ENCODE results near the gene SFSWAP.
"Not testable (repeated sequence)": the region's sequence is repeated elsewhere in the genome, so short reads cannot be mapped to it uniquely, and the experiment has no call there.

SFSWAP gene

DNA sequence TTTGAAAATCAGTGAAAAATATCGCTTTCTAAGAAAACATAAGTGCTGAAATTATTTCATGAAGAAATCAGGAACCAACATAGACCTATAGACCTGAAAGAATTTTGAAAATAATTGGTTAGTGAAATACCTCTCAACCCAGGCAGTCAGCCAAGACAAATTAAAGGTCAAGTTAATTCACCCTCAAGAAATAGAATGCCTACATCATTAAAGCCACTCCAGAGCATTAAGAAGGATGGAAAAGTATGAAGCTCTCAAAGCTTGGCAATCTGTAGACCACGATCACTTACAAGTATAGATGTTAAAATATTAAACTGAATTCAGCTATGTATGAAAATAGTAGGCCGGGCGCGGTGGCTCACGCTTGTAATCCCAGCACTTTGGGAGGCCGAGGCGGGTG, 48.3 kb downstream of the SFSWAP start:
- DNase-seq (ENCODE audit: low spot score): no peak

DNA sequence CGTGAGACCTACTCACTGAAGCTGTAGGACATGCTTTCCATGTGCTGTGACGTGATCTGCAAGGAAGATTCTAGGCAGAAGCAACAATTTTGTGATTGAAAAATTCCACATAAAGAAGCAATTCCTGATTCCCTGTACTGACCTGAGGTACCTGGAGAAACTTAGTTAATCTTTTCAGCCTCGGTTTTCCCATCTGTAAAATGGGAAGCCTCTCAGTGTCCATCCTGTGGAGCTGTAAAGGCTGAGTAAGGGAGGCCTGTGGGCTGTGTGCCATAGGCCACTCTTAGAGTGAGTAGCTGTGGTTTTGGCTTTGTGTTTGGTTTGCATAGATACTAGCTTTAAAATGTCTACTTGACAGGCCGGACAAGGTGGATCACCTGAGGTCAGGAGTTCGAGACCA, 50.7 kb downstream of the SFSWAP start:
- no peak for DNase-seq (ENCODE audit: low spot score)

DNA sequence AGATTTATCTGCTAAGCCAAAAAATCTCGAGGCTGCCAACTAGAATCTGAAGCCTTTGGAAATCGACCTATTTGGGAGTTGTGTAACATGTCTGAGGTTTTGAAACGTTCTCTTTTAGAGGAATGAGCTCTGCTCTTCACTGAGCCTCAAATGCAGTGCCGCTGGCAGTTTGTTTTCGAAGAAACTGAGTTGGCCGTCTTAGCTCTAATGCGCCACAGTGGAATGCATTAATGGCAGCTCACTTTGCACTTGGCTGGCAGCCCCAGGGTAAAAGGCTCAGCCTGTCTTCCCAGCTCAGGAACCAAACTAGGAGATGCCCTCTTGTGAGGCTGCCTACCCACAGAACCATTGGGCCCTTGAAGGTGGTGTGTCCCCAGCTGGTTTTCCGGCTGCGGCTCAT, 53.8 kb downstream of the SFSWAP start:
- no peak for DNase-seq (ENCODE audit: low spot score)

DNA sequence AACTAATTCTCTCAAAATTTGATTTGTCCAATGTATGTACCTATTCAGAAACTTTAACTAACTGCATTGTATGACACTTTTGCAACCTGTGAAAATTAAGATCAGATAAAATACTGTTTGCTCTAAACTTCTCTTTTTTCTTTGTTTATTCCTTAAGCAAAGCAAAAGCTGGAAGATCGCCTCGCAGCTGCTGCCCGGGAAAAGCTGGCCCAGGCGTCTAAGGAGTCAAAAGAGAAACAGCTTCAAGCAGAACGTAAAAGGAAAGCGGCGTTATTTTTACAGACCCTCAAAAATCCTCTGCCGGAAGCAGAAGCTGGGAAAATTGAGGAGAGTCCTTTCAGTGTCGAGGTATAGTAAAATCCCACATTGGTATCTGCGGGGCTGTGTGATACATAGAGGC, 55.1 kb downstream of the SFSWAP start:
- no peak for DNase-seq (ENCODE audit: low spot score)

DNA sequence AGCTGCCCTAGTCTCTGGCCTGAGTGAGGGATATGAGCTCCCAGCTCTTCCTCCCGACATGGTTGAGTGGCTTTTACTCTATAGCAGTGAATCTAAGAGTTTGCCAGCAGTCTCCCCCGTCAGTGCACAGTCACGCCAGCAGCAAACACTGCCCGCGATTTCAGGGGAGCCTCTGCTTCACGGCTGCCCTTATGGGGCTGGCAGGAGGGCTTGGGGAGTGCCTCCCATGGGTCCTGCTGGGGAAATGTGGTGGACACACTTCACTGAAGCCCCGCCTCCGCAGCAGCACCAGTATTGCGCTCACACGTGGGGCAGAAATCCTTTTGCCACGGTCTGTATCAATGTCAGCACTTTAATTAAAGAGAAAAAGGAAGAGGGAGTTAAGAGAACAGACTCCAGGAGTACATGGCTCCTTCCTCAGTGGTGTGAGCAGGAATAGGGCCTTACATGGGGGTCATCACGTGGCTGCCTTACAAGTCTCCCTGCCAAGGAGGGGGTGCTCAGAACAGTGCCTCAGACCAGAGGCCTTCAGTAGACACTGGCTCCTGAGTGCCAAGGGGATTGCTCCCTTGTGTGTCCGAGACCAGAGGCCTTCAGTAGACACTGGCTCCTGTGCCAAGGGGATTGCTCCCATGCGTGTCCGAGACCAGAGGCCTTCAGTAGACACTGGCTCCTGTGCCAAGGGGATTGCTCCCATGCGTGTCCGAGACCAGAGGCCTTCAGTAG, 55.7 kb downstream of the SFSWAP start:
- DNase-seq (ENCODE audit: low spot score): peak; percentile 60

DNA sequence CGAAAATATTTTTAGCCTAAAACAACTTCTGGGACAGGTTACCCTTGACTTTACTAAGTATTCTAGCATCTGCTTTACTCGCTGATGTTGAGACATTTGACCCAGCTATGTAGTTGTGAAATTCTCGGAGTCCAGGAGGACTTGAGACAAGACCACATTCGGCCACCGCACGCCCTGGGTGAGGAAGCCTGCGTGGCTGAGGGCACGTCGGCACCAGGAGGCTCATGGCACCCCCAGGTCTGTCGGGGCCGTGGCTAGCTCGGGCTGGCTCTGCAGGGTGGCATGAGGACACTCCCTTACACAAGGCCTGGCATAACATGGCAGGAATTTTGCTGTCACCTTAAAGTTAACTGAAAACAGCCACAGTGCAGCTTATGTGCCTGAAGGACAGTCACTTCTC, 59.2 kb downstream of the SFSWAP start:
- DNase-seq (ENCODE audit: low spot score): no peak

DNA sequence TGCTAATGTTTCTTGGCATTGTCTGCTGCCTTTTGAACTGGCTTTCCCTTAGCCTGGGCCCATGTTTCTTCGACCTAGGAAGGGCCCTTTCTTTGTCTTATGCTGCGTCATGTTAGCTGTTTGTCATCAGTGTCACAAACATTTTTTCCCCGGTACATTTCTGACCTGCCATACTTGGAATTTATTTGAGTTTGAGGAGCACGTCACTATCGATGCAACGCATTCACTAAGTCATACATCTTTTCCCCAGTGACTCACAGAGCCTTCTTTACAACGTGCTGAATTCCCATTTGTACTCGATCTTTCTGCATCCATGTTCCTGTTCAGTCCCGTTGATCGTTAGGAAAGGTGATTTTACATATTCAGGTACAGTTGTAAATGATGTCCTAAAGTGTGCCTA, 61.1 kb downstream of the SFSWAP start:
- no peak for DNase-seq (ENCODE audit: low spot score)

DNA sequence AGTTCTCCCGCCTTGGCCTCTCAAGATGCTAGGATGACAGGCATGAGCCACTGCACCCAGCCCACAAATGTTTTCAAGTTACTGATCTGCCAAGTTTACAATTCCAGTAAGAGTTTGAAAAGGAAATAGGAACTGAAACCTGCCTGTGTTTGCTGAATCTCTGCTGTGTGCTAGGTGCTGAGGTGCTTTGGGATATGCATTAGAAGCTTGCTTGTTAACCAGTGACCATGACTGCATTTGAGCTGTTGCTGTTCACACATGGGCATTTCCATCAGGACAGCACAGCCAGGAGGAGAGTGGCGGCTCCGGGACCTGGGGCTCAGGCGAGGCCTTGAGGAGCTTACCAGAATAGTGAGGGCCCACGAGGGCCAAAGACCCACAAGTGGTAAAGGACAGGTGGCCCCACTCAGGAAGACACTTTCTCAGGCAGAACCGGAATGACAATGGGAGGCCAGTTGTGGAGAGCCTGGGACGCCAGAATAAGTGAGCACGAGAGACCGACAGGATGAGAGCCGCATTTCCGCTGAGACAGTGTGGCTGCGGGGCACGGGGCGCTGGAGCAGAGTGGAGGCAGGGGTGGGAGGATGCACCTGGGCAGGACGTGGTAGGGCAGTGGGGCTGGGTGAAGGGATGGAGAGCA, 62.8 kb downstream of the SFSWAP start:
- peak; percentile 71 for DNase-seq (ENCODE audit: low spot score)

DNA sequence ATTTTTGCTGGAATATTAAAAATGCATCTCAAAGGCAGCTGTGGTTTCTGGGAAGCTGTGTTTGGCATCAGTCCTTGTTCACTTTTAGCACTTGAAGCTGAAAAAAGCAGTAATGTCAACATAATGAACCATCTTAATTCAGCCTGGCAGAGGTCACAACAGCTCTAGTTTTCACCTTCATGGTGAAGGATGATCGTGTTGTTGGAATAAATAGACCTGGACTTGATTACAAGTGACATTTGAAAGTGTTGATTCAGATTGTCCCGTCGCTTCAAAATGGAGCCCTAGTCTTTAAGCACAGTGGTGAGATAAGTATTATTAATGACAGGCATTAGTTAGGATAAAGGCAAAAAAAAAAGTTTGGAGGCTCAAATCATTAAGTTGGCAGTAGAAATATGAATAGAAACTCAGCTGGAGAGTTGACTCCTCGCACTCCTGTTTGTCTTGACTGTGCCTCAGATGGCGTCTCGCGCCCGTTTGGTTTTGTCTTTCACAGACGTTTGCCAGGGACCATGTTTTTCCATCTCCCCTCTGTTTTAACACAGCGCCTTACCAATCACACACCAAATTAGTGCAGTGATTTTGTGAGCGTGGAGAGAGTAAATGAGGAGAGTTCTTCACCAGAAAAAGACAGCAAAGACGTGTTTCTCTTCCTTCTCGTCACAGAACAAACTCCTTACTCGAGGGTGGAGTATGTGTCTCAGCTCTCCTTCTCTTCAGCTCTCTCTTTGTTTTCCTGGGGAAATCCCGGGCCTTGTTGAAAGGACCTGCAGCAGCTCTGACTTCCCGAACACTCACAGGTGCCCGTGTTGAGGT, 63.9 kb downstream of the SFSWAP start:
- DNase-seq (ENCODE audit: low spot score): no peak

DNA sequence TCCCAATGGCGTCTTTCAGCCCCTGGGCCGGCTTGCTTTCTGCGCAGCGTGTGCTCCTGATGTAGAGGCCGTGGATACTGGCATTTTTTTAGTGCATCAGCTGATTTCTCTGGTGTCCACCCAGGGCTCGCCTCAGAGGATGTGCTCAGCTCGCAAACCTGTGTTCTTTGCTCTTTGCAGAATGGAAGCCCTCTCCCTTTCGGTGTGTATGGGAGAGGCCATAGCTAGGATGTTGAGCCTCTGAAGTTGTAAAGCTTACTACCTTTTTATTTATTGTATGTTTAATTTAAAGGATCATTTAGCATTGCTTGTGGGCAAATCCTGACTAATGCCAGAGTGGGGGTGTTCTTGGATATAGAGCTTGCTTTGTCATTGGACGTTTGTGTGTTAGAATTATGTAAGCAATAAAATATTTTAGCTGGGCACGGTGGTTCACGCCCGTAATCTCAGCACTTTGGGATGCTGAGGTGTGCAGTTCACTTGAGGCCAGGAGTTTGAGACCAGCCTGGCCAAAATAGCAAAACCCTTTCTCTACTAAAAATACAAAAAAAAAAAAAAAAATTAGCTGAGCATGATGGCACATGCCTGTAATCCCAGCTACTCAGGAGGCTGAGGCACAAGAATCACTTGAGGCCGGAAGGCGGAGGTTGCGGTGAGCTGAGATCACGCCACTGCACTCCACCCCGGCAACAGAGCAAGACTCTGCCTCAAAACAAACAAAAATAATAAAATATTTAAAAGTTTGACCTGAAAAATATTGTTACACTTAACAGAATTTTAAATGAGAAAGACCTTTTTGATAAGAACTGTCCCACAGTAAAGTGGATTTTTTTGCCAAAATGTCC, 64.7 kb downstream of the SFSWAP start:
- DNase-seq (ENCODE audit: low spot score): no peak

DNA sequence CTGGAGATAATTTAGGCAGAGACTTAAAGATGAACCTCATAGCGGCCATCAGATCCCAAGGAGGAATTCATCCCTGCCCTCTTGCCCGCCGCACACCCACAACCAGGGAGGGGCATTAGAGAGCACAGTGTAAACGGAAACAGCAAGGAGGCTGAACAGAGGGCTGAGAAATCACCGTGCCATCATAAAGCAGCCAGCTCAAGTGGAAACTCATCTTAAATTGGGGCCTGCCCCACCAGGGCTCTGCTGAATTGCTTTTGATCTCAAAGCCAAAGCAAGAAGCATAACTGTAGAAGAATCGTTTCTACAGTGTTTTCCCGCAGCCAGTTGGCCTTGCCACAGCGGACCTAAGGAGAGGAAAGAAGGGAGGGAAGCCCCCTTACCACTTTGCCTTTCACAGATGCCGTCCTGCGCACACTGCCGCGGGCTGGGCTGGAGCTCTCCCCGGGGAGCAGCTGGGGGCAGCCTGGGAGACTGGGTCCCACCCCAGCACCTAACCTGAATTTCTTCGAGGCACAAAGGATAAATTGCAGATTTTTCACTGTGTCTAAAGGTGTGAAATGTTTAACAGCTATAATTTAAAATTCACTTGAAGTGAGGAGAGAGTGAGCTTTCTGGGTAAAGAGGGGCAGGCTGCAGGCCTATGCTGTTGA, 65.5 kb downstream of the SFSWAP start:
- peak; percentile 42 for DNase-seq (ENCODE audit: low spot score)

DNA sequence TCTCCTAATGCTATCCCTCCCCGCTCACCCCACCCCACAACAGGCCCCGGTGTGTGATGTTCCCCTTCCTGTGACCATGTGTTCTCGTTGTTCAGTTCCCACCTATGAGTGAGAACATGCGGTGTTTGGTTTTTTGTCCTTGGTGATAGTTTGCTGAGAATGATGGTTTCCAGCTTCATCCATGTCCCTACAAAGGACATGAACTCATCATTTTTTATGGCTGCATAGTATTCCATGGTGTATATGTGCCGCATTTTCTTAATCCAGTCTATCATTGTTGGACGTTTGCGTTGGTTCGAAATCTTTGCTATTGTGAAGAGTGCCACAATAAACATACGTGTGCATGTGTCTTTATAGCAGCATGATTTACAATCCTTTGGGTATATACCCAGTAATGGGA, 66.4 kb downstream of the SFSWAP start:
- DNase-seq (ENCODE audit: low spot score): not testable (repeated sequence)

DNA sequence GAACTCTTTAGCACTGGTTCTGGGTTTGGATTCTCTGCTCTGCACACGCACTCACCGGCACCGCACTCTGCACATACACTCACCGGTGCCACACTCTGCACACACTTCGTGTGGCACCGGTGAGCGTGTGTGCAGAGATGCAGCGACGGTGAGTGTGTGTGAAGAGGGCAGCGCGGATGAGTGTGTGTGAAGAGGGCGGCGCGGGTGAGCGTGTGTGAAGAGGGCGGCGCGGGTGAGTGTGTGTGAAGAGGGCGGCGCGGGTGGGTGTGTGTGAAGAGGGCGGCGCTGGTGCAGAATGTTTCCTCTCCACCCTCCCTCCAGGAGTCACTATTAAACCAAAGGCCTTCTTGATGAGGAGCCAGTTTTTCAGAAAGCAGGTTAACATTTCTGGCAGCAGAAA, 68.1 kb downstream of the SFSWAP start:
- no peak for DNase-seq (ENCODE audit: low spot score)

DNA sequence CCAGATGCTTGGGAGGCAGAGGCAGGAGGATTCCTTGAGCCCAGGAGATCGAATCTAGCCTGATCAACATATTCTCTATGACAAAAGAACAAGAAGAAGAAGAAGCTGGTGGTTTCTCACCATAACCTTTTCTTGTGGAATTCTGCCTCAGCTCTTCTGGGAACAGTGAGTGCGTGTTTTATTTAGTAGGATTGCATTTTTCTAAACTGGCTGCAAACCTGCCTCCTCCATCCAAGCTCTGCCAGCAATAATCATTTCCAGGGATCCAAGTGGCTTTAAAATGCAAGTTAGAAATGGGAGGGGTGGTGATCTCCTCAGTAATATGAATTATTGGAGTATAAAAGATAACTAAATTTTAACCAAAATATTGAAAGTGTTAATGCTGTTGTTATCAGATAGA, 71.2 kb downstream of the SFSWAP start:
- no peak for DNase-seq (ENCODE audit: low spot score)

DNA sequence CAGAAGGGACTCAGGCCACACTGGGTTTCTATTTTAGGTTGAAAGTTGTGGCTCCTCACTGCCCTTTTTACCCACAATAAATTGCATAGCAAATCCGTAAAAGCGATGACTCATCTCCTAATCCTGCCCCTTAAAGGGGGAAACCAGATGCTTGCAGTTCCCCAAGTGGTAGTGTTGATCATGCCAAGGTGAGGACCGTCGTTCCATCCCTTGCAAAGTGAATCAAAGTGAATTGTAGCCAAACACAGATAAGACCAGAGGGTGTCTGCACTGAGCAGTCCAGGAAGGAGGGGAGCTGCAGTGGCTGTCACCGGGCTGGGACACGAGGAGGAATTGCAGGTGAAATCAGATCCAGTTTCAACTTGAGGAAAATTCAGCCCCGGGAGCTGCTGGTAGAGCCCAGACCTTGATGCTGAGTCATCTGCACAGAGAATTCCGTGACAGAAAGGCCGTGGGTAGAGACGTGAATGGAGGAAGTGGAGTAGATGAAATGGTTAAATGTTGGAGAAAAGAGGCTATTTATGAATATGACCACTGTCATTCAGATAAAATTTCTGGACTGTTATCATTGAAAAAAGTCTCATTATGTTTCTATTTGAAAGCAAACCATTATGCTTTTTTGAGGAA, 73.1 kb downstream of the SFSWAP start:
- no peak for DNase-seq (ENCODE audit: low spot score)

DNA sequence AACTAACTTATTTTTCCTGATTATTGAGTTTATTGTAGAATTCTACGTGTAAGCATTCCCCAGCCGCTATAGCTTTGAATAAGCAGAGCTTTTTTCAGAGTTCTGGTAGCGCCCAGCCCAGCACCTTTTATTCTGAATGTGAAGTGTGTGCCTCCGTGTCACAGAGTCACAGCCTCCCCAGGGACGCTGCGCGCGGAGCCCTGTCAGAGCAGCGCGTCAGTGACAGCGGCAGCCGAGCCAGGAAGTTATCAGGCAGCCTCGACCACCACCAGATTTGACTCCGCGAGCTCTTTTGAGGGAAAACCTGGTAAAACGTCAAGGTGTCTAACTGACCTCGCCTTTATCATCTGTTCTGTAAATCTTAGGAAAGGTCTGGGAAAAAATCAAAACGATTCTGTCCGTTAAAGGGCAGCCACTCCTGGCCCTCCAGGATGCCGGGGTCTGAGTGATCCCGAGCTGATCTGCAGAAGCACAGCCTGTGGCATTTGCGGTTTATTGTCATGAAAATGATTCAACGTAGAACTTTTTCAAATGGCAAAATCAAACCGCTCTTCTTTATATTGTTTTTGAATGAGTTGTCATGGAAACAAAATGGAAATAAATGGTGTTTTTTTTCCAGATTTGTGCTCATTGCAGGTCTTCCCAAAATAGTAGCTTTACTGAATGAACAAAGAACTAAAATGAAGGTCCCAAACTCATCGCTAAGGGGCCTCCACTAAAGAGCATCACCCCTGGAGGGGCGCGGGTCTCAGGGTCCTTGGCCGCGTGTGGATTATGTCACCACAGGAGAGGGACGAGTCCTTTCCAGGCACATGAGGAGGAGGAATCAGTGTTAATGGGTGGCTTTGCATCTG, 74.2 kb downstream of the SFSWAP start:
- no peak for DNase-seq (ENCODE audit: low spot score)

DNA sequence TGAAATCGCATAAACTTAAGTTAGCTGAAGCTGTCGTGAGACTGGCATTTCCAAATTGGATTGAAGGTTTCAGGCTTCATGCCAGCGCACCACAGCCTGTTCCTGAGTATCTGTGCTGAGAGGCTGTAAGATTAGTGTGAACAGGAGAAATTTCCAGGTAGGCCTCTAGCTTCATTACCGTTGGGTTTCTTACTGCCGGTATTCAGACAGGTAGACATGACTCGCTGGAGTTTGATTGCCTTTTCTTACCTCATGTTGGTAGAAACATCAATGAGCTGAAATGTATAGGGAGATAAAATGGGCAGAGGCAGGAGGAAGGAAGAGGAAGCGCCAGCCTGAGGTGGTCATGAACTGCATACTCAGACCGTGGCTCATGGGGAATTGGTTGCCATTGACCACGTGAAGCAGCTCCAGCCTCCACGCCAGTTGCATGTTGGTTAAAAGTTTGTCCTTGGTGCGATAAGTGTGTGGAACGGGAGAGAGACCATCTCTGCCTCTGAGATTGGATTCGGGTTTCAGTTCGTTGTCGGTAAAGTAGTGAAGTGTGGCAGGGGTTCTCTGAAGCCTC, 75.0 kb downstream of the SFSWAP start:
- no peak for DNase-seq (ENCODE audit: low spot score)

DNA sequence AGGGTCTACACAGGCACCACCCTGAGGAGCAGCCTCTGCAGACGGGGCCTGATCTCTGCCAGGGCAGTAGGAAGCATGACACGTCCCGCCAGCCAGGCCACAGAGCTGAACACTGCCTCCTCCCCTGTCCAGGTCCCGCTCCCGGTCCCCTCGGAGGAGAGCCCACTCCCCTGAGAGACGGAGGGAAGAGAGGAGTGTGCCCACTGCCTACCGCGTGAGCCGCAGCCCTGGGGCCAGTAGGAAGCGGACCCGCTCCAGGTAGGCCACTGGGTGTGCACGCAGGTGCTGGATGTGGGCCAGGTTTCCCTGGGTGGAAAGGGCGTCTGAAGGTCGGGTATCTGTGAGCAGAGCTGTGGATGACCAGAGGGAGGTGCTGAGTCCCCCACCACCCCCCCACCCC, 75.4 kb downstream of the SFSWAP start:
- DNase-seq (ENCODE audit: low spot score): no peak

DNA sequence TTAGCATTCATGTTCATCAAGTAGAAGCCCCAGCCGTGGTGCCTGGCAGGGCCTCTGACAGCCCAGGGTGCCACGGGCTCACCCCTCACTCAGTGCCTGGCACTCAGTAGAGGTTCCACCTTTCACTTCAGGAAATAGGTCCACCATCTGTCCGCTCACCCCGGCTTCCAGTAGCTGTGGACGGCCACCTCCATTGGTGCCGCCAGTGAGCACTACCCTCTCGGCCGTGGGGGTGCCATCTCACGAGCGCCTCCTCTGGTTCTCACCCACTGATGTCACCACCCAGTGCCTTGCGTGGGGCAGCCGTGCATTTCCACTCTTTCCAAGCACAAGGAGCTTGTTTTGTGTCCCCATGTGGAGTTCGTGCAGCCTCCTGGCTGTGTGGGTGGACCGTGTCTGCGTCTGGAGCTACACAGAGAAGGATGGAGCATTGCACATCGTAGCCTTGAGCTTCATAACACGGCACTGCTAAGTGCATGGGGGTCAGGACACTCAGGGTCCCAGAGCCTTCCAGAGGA, 76.3 kb downstream of the SFSWAP start:
- DNase-seq (ENCODE audit: low spot score): no peak

DNA sequence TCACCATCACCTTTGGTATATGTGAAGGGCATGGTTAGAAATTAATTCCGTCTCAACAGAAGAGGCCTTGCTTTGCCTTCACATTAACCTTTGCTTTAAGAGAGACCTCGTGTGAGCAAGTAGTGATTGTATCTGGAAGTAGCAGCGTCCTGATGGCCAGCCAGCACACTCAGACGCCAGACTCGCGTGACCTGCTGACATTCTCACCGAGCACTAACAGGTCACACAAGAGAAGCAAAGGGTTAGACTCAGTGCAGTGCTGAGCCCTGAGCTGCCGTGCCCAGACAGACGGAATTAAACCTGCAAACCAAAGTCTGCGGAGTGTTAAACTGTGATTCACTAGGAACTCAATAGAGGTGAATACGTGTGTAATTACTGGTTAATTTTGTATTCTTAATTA, 77.2 kb downstream of the SFSWAP start:
- no peak for DNase-seq (ENCODE audit: low spot score)

Data from germinal center (tissue), 1 donor.